ENCODE measurements around the gene GAD1.

Gene GAD1

DNA sequence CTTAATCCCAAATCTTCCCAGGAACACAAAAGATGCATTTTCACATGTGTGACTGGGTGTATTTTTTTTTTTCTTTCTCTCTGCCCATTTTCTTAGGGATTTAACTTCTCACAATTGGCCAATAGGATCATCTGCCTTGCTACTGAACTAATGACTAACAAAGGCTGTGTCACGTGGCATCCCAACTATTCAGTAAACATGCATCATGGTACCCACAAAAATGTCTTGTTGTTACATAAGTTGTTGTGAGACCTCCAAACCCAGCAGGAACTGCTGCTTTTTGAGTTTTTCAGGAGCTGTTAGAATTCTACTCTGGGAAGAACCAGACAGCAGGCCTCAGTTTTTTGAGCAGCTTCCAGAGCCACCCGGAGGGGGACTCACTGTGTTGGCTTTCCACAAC is 31.9 kb downstream of the GAD1 start:
- Histone ChIP-seq H2BK12ac (ENCODE audit: low read length in 2 of 2) (no peak overlapping the region), H2BK120ac (ENCODE audit: low read depth, low read length) (no peak overlapping the region), H3K27ac (ENCODE audit: low read length, poor library complexity, severe bottlenecking) (no peak overlapping the region), H3K27me3 (ENCODE audit: control insufficient read depth in 1 of 2, insufficient read depth in 1 of 2, low read length in 2 of 2) (no peaks in the 10 kb centered on the region), H3K4me2 (ENCODE audit: low read length, poor library complexity, severe bottlenecking) (no peak overlapping the region), H3K9me3 (ENCODE audit: control insufficient read depth, low read length) (no peaks in the 10 kb centered on the region), H2BK5ac (ENCODE audit: low read depth, low read length, poor library complexity, severe bottlenecking) (no peak overlapping the region), H3K23ac (ENCODE audit: low read length in 2 of 2) (no peak overlapping the region), H2AFZ (ENCODE audit: low read depth, low read length) (no peak overlapping the region), H3K14ac (ENCODE audit: low read length in 2 of 2) (no peak overlapping the region), H2AK5ac (ENCODE audit: low read length, severe bottlenecking) (no peak overlapping the region), H3K4me3 (ENCODE audit: insufficient read depth in 1 of 2, low read depth in 1 of 2, low read length in 2 of 2) (no peak overlapping the region), H3K18ac (ENCODE audit: low read depth in 1 of 2, low read length in 2 of 2) (no peak overlapping the region), H3K4ac (ENCODE audit: low read depth in 1 of 2, low read length in 2 of 2) (no peak overlapping the region), H4K8ac (ENCODE audit: low read length) (no peak overlapping the region), H3K36me3 (ENCODE audit: control insufficient read depth in 1 of 2, insufficient read depth in 2 of 2, low read depth in 1 of 2, low read length in 2 of 2) (no peaks in the 10 kb centered on the region), H3K79me1 (replicated peaks; ENCODE audit: low read length, poor library complexity, severe bottlenecking) (no peaks in the 10 kb centered on the region), H2BK15ac (ENCODE audit: low read depth, poor library complexity, severe bottlenecking) (no peak overlapping the region), H4K91ac (ENCODE audit: low read length) (no peak overlapping the region), H3K9ac (ENCODE audit: low read length) (peak overlapping the region; percentile 50), H3K4me1 (ENCODE audit: control insufficient read depth, insufficient read depth, low read depth, low read length) (peaks cover 2% of the 10 kb centered on the region)
- peak; percentile 44 for DNase-seq
- WGBS, result 48% methylated on average over 2 of the region's 2 CpGs

DNA sequence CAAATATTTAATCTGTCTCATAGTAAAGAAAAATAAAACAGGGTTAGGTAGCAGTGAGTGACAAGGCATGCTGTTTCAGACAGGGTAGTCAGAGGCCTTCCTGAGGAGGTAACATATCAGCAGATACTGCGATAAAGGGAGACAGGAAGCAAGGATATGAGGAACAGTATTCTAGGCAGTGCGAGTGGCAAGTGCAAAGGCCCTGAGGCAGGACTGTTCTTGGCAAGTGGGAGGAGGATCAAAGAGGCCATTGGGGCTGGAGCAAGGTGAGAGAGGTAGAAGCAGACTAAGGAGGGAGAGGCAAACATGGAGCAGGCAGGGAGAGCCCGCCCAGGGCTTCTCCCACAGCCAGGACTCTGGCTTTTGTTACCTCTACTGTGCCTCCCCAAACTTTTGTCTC is 33.6 kb downstream of the GAD1 start:
- Histone ChIP-seq H3K9ac (ENCODE audit: low read length) (no peak overlapping the region), H3K4me1 (ENCODE audit: control insufficient read depth, insufficient read depth, low read depth, low read length) (peaks cover 2% of the 10 kb centered on the region), H3K79me1 (replicated peaks; ENCODE audit: low read length, poor library complexity, severe bottlenecking) (no peaks in the 10 kb centered on the region), H3K14ac (ENCODE audit: low read length in 2 of 2) (peak overlapping the region in 1 of 2 experiments; percentile 51), H2BK120ac (ENCODE audit: low read depth, low read length) (no peak overlapping the region), H3K4ac (ENCODE audit: low read depth in 1 of 2, low read length in 2 of 2) (no peak overlapping the region), H4K91ac (ENCODE audit: low read length) (no peak overlapping the region), H2AK5ac (ENCODE audit: low read length, severe bottlenecking) (no peak overlapping the region), H3K36me3 (ENCODE audit: control insufficient read depth in 1 of 2, insufficient read depth in 2 of 2, low read depth in 1 of 2, low read length in 2 of 2) (no peaks in the 10 kb centered on the region), H3K9me3 (ENCODE audit: control insufficient read depth, low read length) (no peaks in the 10 kb centered on the region), H3K18ac (ENCODE audit: low read depth in 1 of 2, low read length in 2 of 2) (no peak overlapping the region), H2BK5ac (ENCODE audit: low read depth, low read length, poor library complexity, severe bottlenecking) (no peak overlapping the region), H2BK15ac (ENCODE audit: low read depth, poor library complexity, severe bottlenecking) (no peak overlapping the region), H3K4me2 (ENCODE audit: low read length, poor library complexity, severe bottlenecking) (no peak overlapping the region), H3K27ac (ENCODE audit: low read length, poor library complexity, severe bottlenecking) (no peak overlapping the region), H3K4me3 (ENCODE audit: insufficient read depth in 1 of 2, low read depth in 1 of 2, low read length in 2 of 2) (no peak overlapping the region), H3K27me3 (ENCODE audit: control insufficient read depth in 1 of 2, insufficient read depth in 1 of 2, low read length in 2 of 2) (no peaks in the 10 kb centered on the region), H3K23ac (ENCODE audit: low read length in 2 of 2) (no peak overlapping the region), H2AFZ (ENCODE audit: low read depth, low read length) (no peak overlapping the region), H2BK12ac (ENCODE audit: low read length in 2 of 2) (no peak overlapping the region), H4K8ac (ENCODE audit: low read length) (no peak overlapping the region)
- DNase-seq, result no peak
- 96% methylated on average over 3 of the region's 3 CpGs for WGBS

DNA sequence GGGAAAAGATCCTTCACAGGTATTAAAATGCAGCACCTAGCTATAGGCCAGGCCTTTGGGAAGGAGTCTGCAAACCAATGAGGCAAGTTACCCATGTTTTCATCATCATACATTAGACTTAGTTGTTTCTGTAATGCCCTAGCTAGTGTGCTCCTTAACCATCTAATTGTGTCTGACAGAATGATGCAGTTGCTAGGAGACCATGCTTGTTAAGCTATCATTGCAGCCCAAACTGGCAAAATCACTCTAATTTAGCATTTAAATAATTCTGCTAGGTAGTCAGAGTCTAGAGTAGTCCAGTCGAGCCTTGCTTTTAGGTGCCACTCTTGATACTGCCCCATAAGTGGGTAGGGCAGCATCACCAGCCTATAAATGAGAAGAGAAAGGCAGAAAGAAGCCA is 34.9 kb downstream of the GAD1 start:
- peaks cover 0 to 1% of the 10 kb centered on the region in 2 experiments for H3K27me3 ChIP-seq (ENCODE audit: control insufficient read depth in 1 of 2, insufficient read depth in 1 of 2, low read length in 2 of 2)
- H3K9me3 ChIP-seq (ENCODE audit: control insufficient read depth, low read length), result no peaks in the 10 kb centered on the region
- H2AK5ac ChIP-seq (ENCODE audit: low read length, severe bottlenecking), result no peak overlapping the region
- no peak for DNase-seq
- H3K18ac ChIP-seq (ENCODE audit: low read depth in 1 of 2, low read length in 2 of 2), result no peak overlapping the region
- no peaks in the 10 kb centered on the region for H3K79me1 ChIP-seq (replicated peaks; ENCODE audit: low read length, poor library complexity, severe bottlenecking)
- H2AFZ ChIP-seq (ENCODE audit: low read depth, low read length), result no peak overlapping the region
- H3K23ac ChIP-seq (ENCODE audit: low read length in 2 of 2), result no peak overlapping the region
- H3K4me1 ChIP-seq (ENCODE audit: control insufficient read depth, insufficient read depth, low read depth, low read length), result peaks cover 2% of the 10 kb centered on the region
- H4K91ac ChIP-seq (ENCODE audit: low read length), result no peak overlapping the region
- H2BK15ac ChIP-seq (ENCODE audit: low read depth, poor library complexity, severe bottlenecking), result no peak overlapping the region
- H3K36me3 ChIP-seq (ENCODE audit: control insufficient read depth in 1 of 2, insufficient read depth in 2 of 2, low read depth in 1 of 2, low read length in 2 of 2), result no peaks in the 10 kb centered on the region
- H3K9ac ChIP-seq (ENCODE audit: low read length), result no peak overlapping the region
- 75% methylated on average over 1 of the region's 1 CpG for WGBS
- H4K8ac ChIP-seq (ENCODE audit: low read length), result no peak overlapping the region
- H3K27ac ChIP-seq (ENCODE audit: low read length, poor library complexity, severe bottlenecking), result no peak overlapping the region
- no peak overlapping the region for H3K4ac ChIP-seq (ENCODE audit: low read depth in 1 of 2, low read length in 2 of 2)
- H2BK12ac ChIP-seq (ENCODE audit: low read length in 2 of 2), result no peak overlapping the region
- H3K14ac ChIP-seq (ENCODE audit: low read length in 2 of 2), result no peak overlapping the region
- H2BK120ac ChIP-seq (ENCODE audit: low read depth, low read length), result no peak overlapping the region
- H3K4me3 ChIP-seq (ENCODE audit: insufficient read depth in 1 of 2, low read depth in 1 of 2, low read length in 2 of 2), result no peak overlapping the region
- no peak overlapping the region for H3K4me2 ChIP-seq (ENCODE audit: low read length, poor library complexity, severe bottlenecking)
- H2BK5ac ChIP-seq (ENCODE audit: low read depth, low read length, poor library complexity, severe bottlenecking), result no peak overlapping the region

GRCh38 chr2:170856066-170856465 is 39.4 kb downstream of the GAD1 start:
- no peak overlapping the region for H3K18ac ChIP-seq (ENCODE audit: low read depth in 1 of 2, low read length in 2 of 2)
- DNase-seq, result no peak
- H2AK5ac ChIP-seq (ENCODE audit: low read length, severe bottlenecking), result no peak overlapping the region
- peaks cover 0 to 3% of the 10 kb centered on the region in 2 experiments for H3K27me3 ChIP-seq (ENCODE audit: control insufficient read depth in 1 of 2, insufficient read depth in 1 of 2, low read length in 2 of 2)
- 100% methylated on average over 1 of the region's 1 CpG for WGBS
- peak overlapping the region in 1 of 2 experiments; percentile 77 for H3K14ac ChIP-seq (ENCODE audit: low read length in 2 of 2)
- no peak overlapping the region for H2AFZ ChIP-seq (ENCODE audit: low read depth, low read length)
- H3K9me3 ChIP-seq (ENCODE audit: control insufficient read depth, low read length), result no peaks in the 10 kb centered on the region
- no peak overlapping the region for H3K23ac ChIP-seq (ENCODE audit: low read length in 2 of 2)
- no peaks in the 10 kb centered on the region for H3K79me1 ChIP-seq (replicated peaks; ENCODE audit: low read length, poor library complexity, severe bottlenecking)
- H4K91ac ChIP-seq (ENCODE audit: low read length), result no peak overlapping the region
- H3K4me2 ChIP-seq (ENCODE audit: low read length, poor library complexity, severe bottlenecking), result no peak overlapping the region
- H3K4me1 ChIP-seq (ENCODE audit: control insufficient read depth, insufficient read depth, low read depth, low read length), result no peaks in the 10 kb centered on the region
- no peak overlapping the region for H3K27ac ChIP-seq (ENCODE audit: low read length, poor library complexity, severe bottlenecking)
- H3K9ac ChIP-seq (ENCODE audit: low read length), result no peak overlapping the region
- H3K36me3 ChIP-seq (ENCODE audit: control insufficient read depth in 1 of 2, insufficient read depth in 2 of 2, low read depth in 1 of 2, low read length in 2 of 2), result no peaks in the 10 kb centered on the region
- H2BK120ac ChIP-seq (ENCODE audit: low read depth, low read length), result no peak overlapping the region
- no peak overlapping the region for H3K4ac ChIP-seq (ENCODE audit: low read depth in 1 of 2, low read length in 2 of 2)
- no peak overlapping the region for H2BK5ac ChIP-seq (ENCODE audit: low read depth, low read length, poor library complexity, severe bottlenecking)
- no peak overlapping the region for H2BK12ac ChIP-seq (ENCODE audit: low read length in 2 of 2)
- H4K8ac ChIP-seq (ENCODE audit: low read length), result no peak overlapping the region
- H3K4me3 ChIP-seq (ENCODE audit: insufficient read depth in 1 of 2, low read depth in 1 of 2, low read length in 2 of 2), result no peak overlapping the region
- H2BK15ac ChIP-seq (ENCODE audit: low read depth, poor library complexity, severe bottlenecking), result no peak overlapping the region
